SK-N-SH treated with all-trans-retinoic acid at 6 μM for 48 hours (cell line): ENCODE measurements around the gene DNAJC3.

Source experiments
- ARNTL ChIP-seq: fragments of 450-650 bp; formaldehyde crosslinking; IDR thresholded peaks from 2 replicates; pipeline ENCODE4 v1.5.0; 2020; ENCODE audit warnings: low read depth, mild to moderate bottlenecking, moderate library complexity, borderline replicate concordance
- BACH2 ChIP-seq: fragments of 250-450 bp; sonication (Bioruptor Pico); IDR thresholded peaks from 2 replicates; pipeline ENCODE4 v1.9.0; 2021; ENCODE audit warnings: mild to moderate bottlenecking, borderline replicate concordance
- CSDC2 ChIP-seq: fragments of 250-450 bp; sonication (Bioruptor Pico); IDR thresholded peaks from 2 replicates; pipeline ENCODE4 v1.5.0; 2020; ENCODE audit warnings: mild to moderate bottlenecking, moderate library complexity
- ESRRG ChIP-seq: fragments of 250-450 bp; sonication (Bioruptor Pico); IDR thresholded peaks from 2 replicates; pipeline ENCODE4 v1.6.1; 2021; ENCODE audit warnings: mild to moderate bottlenecking
- GLIS3 ChIP-seq: fragments of 250-450 bp; sonication (Bioruptor Pico); IDR thresholded peaks from 2 replicates; pipeline ENCODE4 v1.5.0; 2020; ENCODE audit warnings: mild to moderate bottlenecking, moderate library complexity
- ISL1 ChIP-seq: fragments of 250-450 bp; sonication (Bioruptor Pico); IDR thresholded peaks from 2 replicates; pipeline ENCODE4 v2.1.2; 2022; ENCODE audit warnings: mild to moderate bottlenecking, moderate library complexity
- PPARA ChIP-seq: fragments of 250-450 bp; sonication (Bioruptor Pico); IDR thresholded peaks from 2 replicates; pipeline ENCODE4 v1.5.0; 2020; ENCODE audit warnings: mild to moderate bottlenecking, borderline replicate concordance
- TCF4 ChIP-seq: fragments of 250-450 bp; sonication (Bioruptor Pico); IDR thresholded peaks from 2 replicates; pipeline ENCODE4 v1.8.0; 2021; ENCODE audit warnings: mild to moderate bottlenecking, moderate library complexity, borderline replicate concordance
- TOX ChIP-seq: fragments of 250-450 bp; sonication (Bioruptor Pico); IDR thresholded peaks from 2 replicates; pipeline ENCODE4 v1.8.0; 2021; ENCODE audit warnings: mild to moderate bottlenecking, moderate library complexity, borderline replicate concordance
- ZC3H10 ChIP-seq: fragments of 250-450 bp; sonication (Bioruptor Pico); IDR thresholded peaks from 2 replicates; pipeline ENCODE4 v1.5.1; 2021; ENCODE audit warnings: mild to moderate bottlenecking, moderate library complexity
- ZFP3 ChIP-seq: fragments of 250-450 bp; sonication (Bioruptor Pico); IDR thresholded peaks from 2 replicates; pipeline ENCODE4 v1.5.0; 2020; ENCODE audit warnings: mild to moderate bottlenecking, moderate library complexity
- ZNF70 ChIP-seq: fragments of 450-650 bp; formaldehyde crosslinking; IDR thresholded peaks from 2 replicates; pipeline ENCODE4 v1.5.0; 2020; ENCODE audit warnings: mild to moderate bottlenecking, moderate library complexity
- TF ChIP-seq, protein P1 (sequence below): fragments of 250-450 bp; sonication (Bioruptor Pico); IDR thresholded peaks from 2 replicates; pipeline ENCODE4 v1.8.0; 2020; ENCODE audit warnings: mild to moderate bottlenecking, moderate library complexity, borderline replicate concordance
- TF ChIP-seq, protein P2 (sequence below): fragments of 250-450 bp; sonication (Bioruptor Pico); IDR thresholded peaks from 2 replicates; pipeline ENCODE4 v1.5.1; 2020; ENCODE audit warnings: low read depth, mild to moderate bottlenecking, moderate library complexity

DNA sequence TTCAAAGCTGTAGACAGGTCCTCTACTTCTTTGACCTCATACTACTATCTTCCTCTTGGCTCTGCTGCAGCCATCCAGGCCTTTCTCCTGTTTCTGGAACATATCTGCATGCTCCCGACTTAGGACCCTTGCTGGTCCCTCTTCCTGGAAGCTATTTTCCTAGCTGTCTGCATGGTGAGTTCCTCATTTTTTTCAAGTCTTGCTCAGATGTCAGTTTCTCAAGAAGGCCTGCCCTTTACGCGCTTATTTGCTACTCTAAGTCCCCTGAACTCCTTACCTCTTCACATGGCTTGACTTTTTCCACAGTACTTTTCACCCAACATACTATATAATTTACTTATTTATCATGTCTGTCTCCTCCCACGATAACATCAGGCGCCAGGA, 31.4 kb downstream of the DNAJC3 start:
- TF ChIP-seq ZFP3 (no peak), ARNTL (CRISPR knock-in tag) (no peak), BACH2 (CRISPR knock-in tag) (no peak), GLIS3 (CRISPR knock-in tag) (no peak), ISL1 (no peak), TCF4 (no peak), CSDC2 (CRISPR knock-in tag) (no peak), ESRRG (no peak), TOX (CRISPR knock-in tag) (no peak), PPARA (CRISPR knock-in tag) (no peak), ZNF70 (CRISPR knock-in tag) (no peak), ZC3H10 (no peak)
- TF ChIP-seq, protein P1, sequence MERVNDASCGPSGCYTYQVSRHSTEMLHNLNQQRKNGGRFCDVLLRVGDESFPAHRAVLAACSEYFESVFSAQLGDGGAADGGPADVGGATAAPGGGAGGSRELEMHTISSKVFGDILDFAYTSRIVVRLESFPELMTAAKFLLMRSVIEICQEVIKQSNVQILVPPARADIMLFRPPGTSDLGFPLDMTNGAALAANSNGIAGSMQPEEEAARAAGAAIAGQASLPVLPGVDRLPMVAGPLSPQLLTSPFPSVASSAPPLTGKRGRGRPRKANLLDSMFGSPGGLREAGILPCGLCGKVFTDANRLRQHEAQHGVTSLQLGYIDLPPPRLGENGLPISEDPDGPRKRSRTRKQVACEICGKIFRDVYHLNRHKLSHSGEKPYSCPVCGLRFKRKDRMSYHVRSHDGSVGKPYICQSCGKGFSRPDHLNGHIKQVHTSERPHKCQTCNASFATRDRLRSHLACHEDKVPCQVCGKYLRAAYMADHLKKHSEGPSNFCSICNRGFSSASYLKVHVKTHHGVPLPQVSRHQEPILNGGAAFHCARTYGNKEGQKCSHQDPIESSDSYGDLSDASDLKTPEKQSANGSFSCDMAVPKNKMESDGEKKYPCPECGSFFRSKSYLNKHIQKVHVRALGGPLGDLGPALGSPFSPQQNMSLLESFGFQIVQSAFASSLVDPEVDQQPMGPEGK (CRISPR knock-in tag): no peak
- TF ChIP-seq, protein P2, sequence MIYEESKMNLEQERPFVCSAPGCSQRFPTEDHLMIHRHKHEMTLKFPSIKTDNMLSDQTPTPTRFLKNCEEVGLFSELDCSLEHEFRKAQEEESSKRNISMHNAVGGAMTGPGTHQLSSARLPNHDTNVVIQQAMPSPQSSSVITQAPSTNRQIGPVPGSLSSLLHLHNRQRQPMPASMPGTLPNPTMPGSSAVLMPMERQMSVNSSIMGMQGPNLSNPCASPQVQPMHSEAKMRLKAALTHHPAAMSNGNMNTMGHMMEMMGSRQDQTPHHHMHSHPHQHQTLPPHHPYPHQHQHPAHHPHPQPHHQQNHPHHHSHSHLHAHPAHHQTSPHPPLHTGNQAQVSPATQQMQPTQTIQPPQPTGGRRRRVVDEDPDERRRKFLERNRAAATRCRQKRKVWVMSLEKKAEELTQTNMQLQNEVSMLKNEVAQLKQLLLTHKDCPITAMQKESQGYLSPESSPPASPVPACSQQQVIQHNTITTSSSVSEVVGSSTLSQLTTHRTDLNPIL (CRISPR knock-in tag): no peak
